Small intestine (tissue), 7 donors: ENCODE measurements around the gene ADCK2. TPM values are rescaled to one million over a fixed set of nuclear protein-coding genes. Genes with fewer than 3 reads are reported as not detected.
"Not testable (repeated sequence)": the region's sequence is repeated elsewhere in the genome, so short reads cannot be mapped to it uniquely, and the experiment has no call there.

Source experiments
- DNase-seq, 2 donors: peaks; one replicate each; pipeline versions ENCODE4 v3.0.0 to v3.0.0-alpha.2; 2013
- FAIRE-seq: peaks from 2 replicates; lab custom pipeline; 2012; peaks lifted over from hg19 to GRCh38; lab: Jason Lieb, UNC
- H3K27ac ChIP-seq, 3 donors: one replicate each; pipeline ENCODE4 v1.5.1; 2013; ENCODE audit warnings: low read length in 2 of 3, mild to moderate bottlenecking in 2 of 3, control low read depth in 1 of 3, inconsistent platforms in 1 of 3, low read depth in 1 of 3, moderate library complexity in 1 of 3
- H3K27me3 ChIP-seq, 3 donors: one replicate each; pipeline ENCODE4 v1.6.1; 2013; ENCODE audit warnings: low read length in 3 of 3, inconsistent platforms in 1 of 3; ENCODE audit not compliant: control insufficient read depth in 3 of 3, insufficient read depth in 3 of 3
- H3K36me3 ChIP-seq, 3 donors: one replicate each; pipeline ENCODE4 v1.6.1; 2013; ENCODE audit warnings: low read length in 3 of 3, inconsistent platforms in 1 of 3, low read depth in 1 of 3, mild to moderate bottlenecking in 1 of 3, moderate library complexity in 1 of 3; ENCODE audit not compliant: control insufficient read depth in 3 of 3, insufficient read depth in 2 of 3
- H3K4me1 ChIP-seq, 3 donors: one replicate each; pipeline ENCODE4 v1.6.1; 2013; ENCODE audit warnings: low read length in 2 of 3, inconsistent platforms in 1 of 3, low read depth in 1 of 3, mild to moderate bottlenecking in 1 of 3, moderate library complexity in 1 of 3; ENCODE audit not compliant: control insufficient read depth in 3 of 3, insufficient read depth in 2 of 3
- H3K4me3 ChIP-seq, 3 donors: one replicate each; pipeline ENCODE4 v1.5.1; 2013; ENCODE audit warnings: low read length in 3 of 3, control low read depth in 1 of 3, inconsistent platforms in 1 of 3, low read depth in 1 of 3, mild to moderate bottlenecking in 1 of 3, moderate library complexity in 1 of 3
- H3K9me3 ChIP-seq, 2 donors: one replicate each; pipeline ENCODE4 v1.6.1; 2013; ENCODE audit warnings: low read depth in 1 of 2, low read length in 1 of 2; ENCODE audit not compliant: control insufficient read depth in 2 of 2, insufficient read depth in 1 of 2
- WGBS, 3 donors: extraction: QIAGEN DNeasy Blood & Tissue Kit; methylation state at CpG; one replicate each; pipeline ENCODE4 v1.1.7; 2013; 5-methylcytosine and 5-hydroxymethylcytosine counted together
- polyA plus RNA-seq, 4 donors: library from polyadenylated mRNA; stranded (reverse) in 3 of 4; unstranded in 1 of 4; fragments of 200-250 nt in 3 of 4; fragments of 120-200 nt in 1 of 4; gene quantifications; one replicate each; pipeline versions ENCODE4 v1.2.1 to v1.2.3, GENCODE V29; 2013
- donor health status: healthy with polysubstance abuse.
- donor health status: control.
- donor health status: control.
- donor health status: Bipolar disorder and iron deficiency.
- donor health status: healthy.

ADCK2 gene
- polyA plus RNA-seq, 4 donors, result 7.6 to 20.1 (median 12.2) TPM

- peak overlapping the region; percentile 53 to 88 (median 66) for H3K4me3 ChIP-seq
- no peaks in the 10 kb centered on the region for H3K27me3 ChIP-seq
- peak overlapping the region; percentile 46 to 77 (median 68) for H3K27ac ChIP-seq
- WGBS, 3 donors, result 0% methylated on average over 47 to 72 of the region's 72 CpGs
- peaks cover 0 to 9% (median 0%) of the 10 kb centered on the region in 3 donors for H3K36me3 ChIP-seq
- peaks cover 0 to 5% (median 0%) of the 10 kb centered on the region in 3 donors for H3K4me1 ChIP-seq
- peak; percentile 62 to 87 for DNase-seq
- H3K9me3 ChIP-seq, result no peaks in the 10 kb centered on the region
- no peak for FAIRE-seq
Measured at GRCh38 chr7:140673063-140673773, 473 bp downstream of the ADCK2 start.

GRCh38 chr7:140673774-140674155, 1.0 kb downstream of the ADCK2 start:
- H3K9me3 ChIP-seq, result no peaks in the 10 kb centered on the region
- H3K4me1 ChIP-seq, result peaks cover 0 to 5% (median 0%) of the 10 kb centered on the region in 3 donors
- H3K27ac ChIP-seq, result peak overlapping the region in 2 of 3 donors; percentile 14 to 77
- H3K36me3 ChIP-seq, result peaks cover 0 to 15% (median 0%) of the 10 kb centered on the region in 3 donors
- FAIRE-seq (no peak), DNase-seq (no peak)
- no peaks in the 10 kb centered on the region for H3K27me3 ChIP-seq
- H3K4me3 ChIP-seq, result peak overlapping the region; percentile 53 to 88 (median 66)
- 14 to 39% (median 27%) methylated on average over 18 of the region's 18 CpGs for WGBS, 3 donors

GRCh38 chr7:140674356-140674800, 1.6 kb downstream of the ADCK2 start:
- Histone ChIP-seq H3K4me1 (peaks cover 0 to 5% (median 0%) of the 10 kb centered on the region in 3 donors), H3K27me3 (no peaks in the 10 kb centered on the region), H3K9me3 (no peaks in the 10 kb centered on the region), H3K4me3 (no peak overlapping the region), H3K36me3 (peaks cover 0 to 21% (median 0%) of the 10 kb centered on the region in 3 donors), H3K27ac (peak overlapping the region in 1 of 3 donors; percentile 24)
- 26 to 65% (median 33%) methylated on average over 5 of the region's 5 CpGs for WGBS, 3 donors
- FAIRE-seq, result no peak
- peak in 1 of 2 donors; percentile 49 for DNase-seq

GRCh38 chr7:140674899-140675701, 2.4 kb downstream of the ADCK2 start:
- Histone ChIP-seq H3K4me3 (no peak overlapping the region), H3K4me1 (peaks cover 0 to 5% (median 0%) of the 10 kb centered on the region in 3 donors), H3K27me3 (no peaks in the 10 kb centered on the region), H3K9me3 (no peaks in the 10 kb centered on the region), H3K27ac (no peak overlapping the region), H3K36me3 (peaks cover 0 to 23% (median 0%) of the 10 kb centered on the region in 3 donors)
- DNase-seq, result peak in 1 of 2 donors; percentile 36
- FAIRE-seq, result no peak
- 57 to 63% (median 62%) methylated on average over 8 of the region's 8 CpGs for WGBS, 3 donors

- Histone ChIP-seq H3K27me3 (no peaks in the 10 kb centered on the region), H3K4me1 (peaks cover 0 to 5% (median 0%) of the 10 kb centered on the region in 3 donors), H3K9me3 (no peaks in the 10 kb centered on the region), H3K27ac (no peak overlapping the region), H3K36me3 (peaks cover 0 to 28% (median 0%) of the 10 kb centered on the region in 3 donors), H3K4me3 (no peak overlapping the region)
- DNase-seq (no peak), FAIRE-seq (no peak)
- 84 to 93% (median 92%) methylated on average over 4 of the region's 4 CpGs for WGBS, 3 donors
Measured at GRCh38 chr7:140675726-140676125, 3.0 kb downstream of the ADCK2 start.

GRCh38 chr7:140676306-140676705, 3.6 kb downstream of the ADCK2 start:
- H3K27me3 ChIP-seq, result no peaks in the 10 kb centered on the region
- H3K4me1 ChIP-seq, result peaks cover 0 to 5% (median 0%) of the 10 kb centered on the region in 3 donors
- H3K36me3 ChIP-seq, result peaks cover 0 to 32% (median 0%) of the 10 kb centered on the region in 3 donors
- H3K9me3 ChIP-seq, result no peaks in the 10 kb centered on the region
- H3K27ac ChIP-seq, result no peak overlapping the region
- FAIRE-seq (no peak), DNase-seq (no peak)
- WGBS, 3 donors, result 82 to 97% (median 83%) methylated on average over 3 of the region's 3 CpGs
- H3K4me3 ChIP-seq, result no peak overlapping the region

GRCh38 chr7:140676956-140677355, 4.2 kb downstream of the ADCK2 start:
- DNase-seq, H3K27ac ChIP-seq, H3K9me3 ChIP-seq, FAIRE-seq, H3K27me3 ChIP-seq, H3K4me1 ChIP-seq, H3K4me3 ChIP-seq: not testable (repeated sequence)
- peaks cover 0 to 39% (median 0%) of the 10 kb centered on the region in 3 donors for H3K36me3 ChIP-seq
- WGBS, 3 donors, result 93 to 95% (median 94%) methylated on average over 11 of the region's 11 CpGs

GRCh38 chr7:140677496-140677895, 4.8 kb downstream of the ADCK2 start:
- H3K36me3 ChIP-seq, result peaks cover 0 to 42% (median 0%) of the 10 kb centered on the region in 3 donors
- no peak for DNase-seq

More at GRCh38 chr7:140677496-140677895, 4.8 kb downstream of the ADCK2 start:
- no peaks in the 10 kb centered on the region for H3K9me3 ChIP-seq
- WGBS, 3 donors, result 90 to 98% (median 93%) methylated on average over 3 of the region's 3 CpGs
- H3K4me1 ChIP-seq, result no peaks in the 10 kb centered on the region
- FAIRE-seq, result no peak
- H3K27me3 ChIP-seq, result no peaks in the 10 kb centered on the region
- no peak overlapping the region for H3K27ac ChIP-seq
- no peak overlapping the region for H3K4me3 ChIP-seq
